ENCODE measurements around the gene ZBBX. TPM values are rescaled to one million over a fixed set of nuclear protein-coding genes. Genes with fewer than 3 reads are reported as not detected.

Gene ZBBX
- total and polyA plus RNA-seq, 12 donors: 0.18 to 0.64 (median 0.31) TPM; not detected in 8

DNA sequence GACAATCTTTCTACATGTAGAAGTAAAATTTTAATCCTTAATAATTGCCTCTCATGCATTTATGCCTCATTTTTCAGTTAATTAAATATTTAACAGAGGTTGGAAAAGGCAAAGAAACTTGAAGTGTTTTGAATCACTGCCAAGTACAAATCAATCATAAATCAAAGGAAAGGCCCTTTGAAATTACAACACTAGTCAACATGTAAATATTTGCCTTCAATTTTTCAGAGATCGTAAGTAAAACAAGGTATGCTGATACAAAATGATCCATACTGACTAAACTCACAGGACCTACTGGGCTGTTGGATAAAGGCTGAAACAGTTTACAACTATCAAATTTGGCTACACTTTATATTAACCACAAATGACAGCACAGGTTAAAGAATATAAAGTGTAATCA lies 33.9 kb downstream of the ZBBX start:
- TF ChIP-seq, protein P1, sequence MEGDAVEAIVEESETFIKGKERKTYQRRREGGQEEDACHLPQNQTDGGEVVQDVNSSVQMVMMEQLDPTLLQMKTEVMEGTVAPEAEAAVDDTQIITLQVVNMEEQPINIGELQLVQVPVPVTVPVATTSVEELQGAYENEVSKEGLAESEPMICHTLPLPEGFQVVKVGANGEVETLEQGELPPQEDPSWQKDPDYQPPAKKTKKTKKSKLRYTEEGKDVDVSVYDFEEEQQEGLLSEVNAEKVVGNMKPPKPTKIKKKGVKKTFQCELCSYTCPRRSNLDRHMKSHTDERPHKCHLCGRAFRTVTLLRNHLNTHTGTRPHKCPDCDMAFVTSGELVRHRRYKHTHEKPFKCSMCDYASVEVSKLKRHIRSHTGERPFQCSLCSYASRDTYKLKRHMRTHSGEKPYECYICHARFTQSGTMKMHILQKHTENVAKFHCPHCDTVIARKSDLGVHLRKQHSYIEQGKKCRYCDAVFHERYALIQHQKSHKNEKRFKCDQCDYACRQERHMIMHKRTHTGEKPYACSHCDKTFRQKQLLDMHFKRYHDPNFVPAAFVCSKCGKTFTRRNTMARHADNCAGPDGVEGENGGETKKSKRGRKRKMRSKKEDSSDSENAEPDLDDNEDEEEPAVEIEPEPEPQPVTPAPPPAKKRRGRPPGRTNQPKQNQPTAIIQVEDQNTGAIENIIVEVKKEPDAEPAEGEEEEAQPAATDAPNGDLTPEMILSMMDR (IDR thresholded peaks at IDR 0.05): no peak
- TF ChIP-seq POLR2A (IDR thresholded peaks at IDR 0.05): no peak
- Histone ChIP-seq H3K36me3 (replicated peaks in 1 of 2) (no peaks in the 10 kb centered on the region), H3K9me3 (replicated peaks in 1 of 3) (no peaks in the 10 kb centered on the region), H3K4me3 (no peak overlapping the region), H3K27ac (no peak overlapping the region), H3K27me3 (no peaks in the 10 kb centered on the region), H3K4me1 (replicated peaks in 1 of 2) (no peaks in the 10 kb centered on the region)
- intact Hi-C loops (cut with DNase I): no loop called here
- WGBS, 4 donors: 52 to 77% (median 67%) methylated on average over 1 of the region's 1 CpG
- no peak for DNase-seq

DNA sequence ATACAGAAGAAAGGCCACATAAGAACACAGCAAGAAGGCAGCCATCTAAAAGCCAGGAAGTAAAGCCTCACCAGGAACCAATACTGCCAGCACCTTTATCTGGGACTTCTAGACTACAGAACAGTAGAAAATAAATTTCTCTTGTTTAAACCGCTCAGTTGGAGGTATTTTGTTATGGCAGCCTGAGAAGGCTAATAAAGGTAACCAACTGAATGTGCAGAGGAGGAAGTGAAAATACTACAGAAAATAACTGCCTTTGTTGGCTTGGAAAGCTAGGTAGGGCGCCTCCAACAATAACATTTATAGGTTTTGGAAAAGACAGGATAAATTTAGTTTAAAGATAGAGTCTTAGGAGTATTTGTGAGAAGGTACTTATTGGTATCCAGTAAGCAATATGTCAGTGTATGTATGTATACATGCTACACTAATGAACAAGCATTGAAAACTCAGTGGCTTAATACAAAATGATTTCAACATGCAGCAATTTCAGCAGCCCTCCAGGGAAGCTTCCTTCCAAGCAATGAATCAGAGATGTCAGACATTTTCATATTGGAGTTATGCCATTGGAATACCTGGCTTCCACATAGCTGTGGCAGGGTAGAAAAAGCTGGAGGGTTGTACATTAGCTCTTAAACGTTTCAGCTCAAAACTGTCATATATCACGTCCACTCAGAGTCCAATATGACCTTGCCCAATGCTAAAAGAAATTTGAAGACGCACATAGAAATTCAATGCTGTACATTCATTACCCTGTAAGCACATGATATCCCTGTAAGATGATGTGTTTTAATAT lies 48.9 kb downstream of the ZBBX start:
- Histone ChIP-seq H3K36me3 (replicated peaks in 1 of 2) (no peaks in the 10 kb centered on the region), H3K27me3 (no peaks in the 10 kb centered on the region), H3K4me3 (no peak overlapping the region), H3K4me1 (replicated peaks in 1 of 2) (no peaks in the 10 kb centered on the region), H3K27ac (no peak overlapping the region), H3K9me3 (replicated peaks in 1 of 3) (no peaks in the 10 kb centered on the region)
- DNase-seq: no peak
- WGBS, 4 donors: 52 to 70% (median 64%) methylated on average over 5 of the region's 5 CpGs
- TF ChIP-seq, protein P1 (IDR thresholded peaks at IDR 0.05): no peak
- no peak for TF ChIP-seq POLR2A (IDR thresholded peaks at IDR 0.05)
- intact Hi-C loops (cut with DNase I): no loop called here

DNA sequence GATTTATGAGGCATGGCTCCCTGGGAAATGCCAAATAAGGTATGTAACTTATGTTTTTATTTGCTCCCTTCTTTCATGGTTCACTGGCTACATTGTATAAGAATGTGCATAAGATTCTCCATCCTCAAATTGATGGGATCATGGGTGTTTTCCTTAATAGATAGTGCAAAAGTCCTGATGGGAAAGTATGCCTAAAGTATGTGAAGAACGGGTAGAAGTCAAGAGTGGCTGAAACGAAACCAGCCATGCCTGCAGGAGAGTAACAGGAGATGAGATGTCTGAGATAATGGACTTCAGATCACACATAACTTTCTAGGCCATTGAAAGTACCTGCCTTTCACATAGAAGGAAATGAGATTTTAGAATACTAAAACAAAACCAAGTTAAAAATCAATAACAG lies 56.5 kb downstream of the ZBBX start:
- no peaks in the 10 kb centered on the region for H3K4me1 ChIP-seq (replicated peaks in 1 of 2)
- no peak for DNase-seq
- H3K27me3 ChIP-seq: no peaks in the 10 kb centered on the region
- no peak overlapping the region for H3K27ac ChIP-seq
- H3K9me3 ChIP-seq (replicated peaks in 1 of 3): no peaks in the 10 kb centered on the region
- H3K4me3 ChIP-seq: no peak overlapping the region
- no peaks in the 10 kb centered on the region for H3K36me3 ChIP-seq (replicated peaks in 1 of 2)
- 58 to 80% (median 63%) methylated on average over 2 of the region's 2 CpGs for WGBS, 4 donors
- TF ChIP-seq POLR2A (IDR thresholded peaks at IDR 0.05): no peak
- TF ChIP-seq, protein P1 (IDR thresholded peaks at IDR 0.05): no peak
- intact Hi-C loops (cut with DNase I): no loop called here

DNA sequence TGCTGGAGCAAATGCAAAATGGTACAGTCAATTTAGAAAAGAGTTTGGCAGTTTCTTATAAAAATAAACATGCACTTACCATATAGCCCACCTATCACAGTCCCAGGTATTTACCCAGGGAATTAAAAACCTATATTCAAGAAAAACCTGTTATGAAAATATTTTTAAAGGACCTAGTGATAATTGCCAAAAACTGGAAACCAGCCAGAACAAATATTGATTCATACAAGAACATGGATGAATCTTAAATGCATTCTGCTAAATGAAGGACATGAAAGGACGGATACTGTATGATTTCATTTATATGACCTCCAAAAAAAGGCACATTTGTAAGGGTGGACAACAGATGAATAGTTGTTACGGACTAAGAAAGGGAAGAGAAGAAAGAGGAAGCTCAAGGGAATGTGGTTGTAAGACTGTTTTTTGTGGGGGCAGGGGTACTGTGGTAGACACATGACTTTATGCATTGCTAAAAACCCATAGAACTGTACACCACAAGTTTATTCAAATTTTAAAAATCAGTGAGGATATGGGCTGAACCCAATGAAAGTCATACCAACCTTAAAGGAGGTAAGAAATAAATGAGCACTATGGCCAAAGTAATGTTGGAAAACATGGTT lies 61.0 kb downstream of the ZBBX start:
- Histone ChIP-seq H3K4me1 (replicated peaks in 1 of 2) (no peaks in the 10 kb centered on the region), H3K27me3 (no peaks in the 10 kb centered on the region)
- intact Hi-C loops (cut with DNase I): no loop called here

More for the DNA sequence above, 61.0 kb downstream of the ZBBX start:
- TF ChIP-seq, protein P1 (IDR thresholded peaks at IDR 0.05): no peak
- no peak for TF ChIP-seq POLR2A (IDR thresholded peaks at IDR 0.05)
- DNase-seq: no peak
- WGBS, 4 donors: 30 to 42% (median 35%) methylated on average over 2 of the region's 2 CpGs
- Histone ChIP-seq H3K4me3 (no peak overlapping the region), H3K27ac (no peak overlapping the region), H3K36me3 (replicated peaks in 1 of 2) (no peaks in the 10 kb centered on the region), H3K9me3 (replicated peaks in 1 of 3) (no peaks in the 10 kb centered on the region)
